Measurements from ENCODE around the gene SEMA5B.

Gene SEMA5B

DNA sequence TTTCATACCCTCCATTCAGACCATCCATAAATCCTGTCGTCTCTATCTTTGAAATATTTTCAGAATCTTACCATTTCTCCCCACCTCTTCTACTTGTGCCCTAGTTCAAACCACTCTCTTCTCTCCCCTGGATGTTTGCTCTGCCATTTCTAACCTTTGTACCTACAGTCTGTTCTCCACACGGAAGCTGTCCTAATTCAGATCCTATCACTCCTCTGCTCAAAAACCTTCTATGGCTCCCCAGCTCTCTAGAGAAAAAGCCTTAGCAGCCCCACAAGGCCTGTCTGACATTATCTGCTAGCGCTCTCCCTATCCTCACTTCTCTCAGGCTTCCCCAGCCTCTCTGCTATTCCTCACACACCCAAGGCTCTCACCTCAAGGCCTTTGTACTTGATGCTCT lies 4.5 kb upstream of the SEMA5B start:
- WGBS, 2 donors (ENCODE audit: extremely low coverage in 2 of 2, insufficient read length in 2 of 2, insufficient replicate concordance in 1 of 2), result no CpG with 5 or more reads among the region's 3 CpGs
- H2BK5ac ChIP-seq (ENCODE audit: low read length), result no peak overlapping the region
- H2BK120ac ChIP-seq (ENCODE audit: low read depth, low read length), result no peak overlapping the region
- no peak for DNase-seq (ENCODE audit: low spot score)
- no peak overlapping the region for H3K18ac ChIP-seq (ENCODE audit: low read length)
- no peak overlapping the region for H3K9ac ChIP-seq (ENCODE audit: low read depth, low read length, poor library complexity)
- H2AFZ ChIP-seq (ENCODE audit: low read length), result no peak overlapping the region
- no peak overlapping the region for H3K27ac ChIP-seq (replicated peaks; ENCODE audit: low read length)
- no peak overlapping the region for H2BK12ac ChIP-seq (ENCODE audit: low read length)
- no peak overlapping the region for H3K14ac ChIP-seq (ENCODE audit: low read length)
- H4K91ac ChIP-seq (ENCODE audit: low read depth, low read length, poor library complexity), result no peak overlapping the region
- no peak overlapping the region for H2BK15ac ChIP-seq (ENCODE audit: low read length)
- no peak overlapping the region for H2AK5ac ChIP-seq (ENCODE audit: low read depth, low read length)
- no peak overlapping the region for H4K8ac ChIP-seq (ENCODE audit: low read depth, low read length)
- H3K23ac ChIP-seq (ENCODE audit: low read depth, low read length, poor library complexity), result no peak overlapping the region
- H3K79me1 ChIP-seq (ENCODE audit: low read depth, low read length), result peaks cover under 1% of the 10 kb centered on the region
- H3K9me3 ChIP-seq (replicated peaks in 1 of 2; ENCODE audit: control insufficient read depth in 2 of 2, insufficient read depth in 1 of 2, low read depth in 1 of 2, low read length in 2 of 2), result no peaks in the 10 kb centered on the region
- H3K36me3 ChIP-seq (replicated peaks in 1 of 2; ENCODE audit: control insufficient read depth in 2 of 2, insufficient read depth in 2 of 2, low read length in 2 of 2), result no peaks in the 10 kb centered on the region
- no peaks in the 10 kb centered on the region for H3K27me3 ChIP-seq (ENCODE audit: control insufficient read depth in 3 of 3, insufficient read depth in 3 of 3, low read depth in 1 of 3, low read length in 3 of 3)
- no peak overlapping the region for H3K4me3 ChIP-seq (ENCODE audit: low read length in 2 of 2)
- H3K4me1 ChIP-seq (ENCODE audit: control insufficient read depth in 2 of 2, insufficient read depth in 1 of 2, low read depth in 1 of 2, low read length in 2 of 2), result peaks cover 17 to 28% of the 10 kb centered on the region in 2 donors
- no peak overlapping the region for H3K4me2 ChIP-seq (ENCODE audit: insufficient read depth, low read length, poor library complexity, severe bottlenecking)
- no peak overlapping the region for H3K4ac ChIP-seq (ENCODE audit: low read length)

DNA sequence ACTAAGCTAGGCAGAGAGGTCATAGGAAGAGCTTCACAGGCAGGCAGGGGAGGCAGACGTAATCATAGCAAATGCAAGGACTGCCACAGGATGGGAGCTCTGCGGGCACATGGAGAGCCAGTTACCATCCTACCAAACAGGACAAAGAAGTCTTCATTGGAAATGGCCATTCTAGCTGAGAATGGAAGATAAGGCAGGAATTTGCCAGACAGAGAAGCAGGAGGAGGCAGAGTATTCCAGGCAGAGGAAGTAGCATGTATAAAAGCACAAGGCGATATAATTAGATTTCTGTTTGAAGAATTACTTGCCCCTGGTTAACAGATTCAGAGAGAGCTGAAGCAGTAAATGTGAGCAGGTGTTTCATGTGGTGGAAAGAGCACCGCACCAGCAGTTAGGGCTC lies 3.5 kb upstream of the SEMA5B start:
- H2BK5ac ChIP-seq (ENCODE audit: low read length), result no peak overlapping the region
- H3K4ac ChIP-seq (ENCODE audit: low read length), result no peak overlapping the region
- H3K4me2 ChIP-seq (ENCODE audit: insufficient read depth, low read length, poor library complexity, severe bottlenecking), result no peak overlapping the region
- H2BK120ac ChIP-seq (ENCODE audit: low read depth, low read length), result no peak overlapping the region
- H3K14ac ChIP-seq (ENCODE audit: low read length), result no peak overlapping the region
- peak overlapping the region; percentile 82 for H2AFZ ChIP-seq (ENCODE audit: low read length)
- no CpG with 5 or more reads among the region's 4 CpGs for WGBS, 2 donors (ENCODE audit: extremely low coverage in 2 of 2, insufficient read length in 2 of 2, insufficient replicate concordance in 1 of 2)
- no peak overlapping the region for H2AK5ac ChIP-seq (ENCODE audit: low read depth, low read length)
- H3K4me3 ChIP-seq (ENCODE audit: low read length in 2 of 2), result no peak overlapping the region
- no peak overlapping the region for H3K9ac ChIP-seq (ENCODE audit: low read depth, low read length, poor library complexity)
- H3K36me3 ChIP-seq (replicated peaks in 1 of 2; ENCODE audit: control insufficient read depth in 2 of 2, insufficient read depth in 2 of 2, low read length in 2 of 2), result no peaks in the 10 kb centered on the region
- DNase-seq (ENCODE audit: low spot score), result no peak
- no peak overlapping the region for H3K18ac ChIP-seq (ENCODE audit: low read length)
- H3K27me3 ChIP-seq (ENCODE audit: control insufficient read depth in 3 of 3, insufficient read depth in 3 of 3, low read depth in 1 of 3, low read length in 3 of 3), result no peaks in the 10 kb centered on the region
- H3K9me3 ChIP-seq (replicated peaks in 1 of 2; ENCODE audit: control insufficient read depth in 2 of 2, insufficient read depth in 1 of 2, low read depth in 1 of 2, low read length in 2 of 2), result no peaks in the 10 kb centered on the region
- H3K27ac ChIP-seq (replicated peaks; ENCODE audit: low read length), result no peak overlapping the region
- H3K4me1 ChIP-seq (ENCODE audit: control insufficient read depth in 2 of 2, insufficient read depth in 1 of 2, low read depth in 1 of 2, low read length in 2 of 2), result peaks cover 17 to 28% of the 10 kb centered on the region in 2 donors
- peaks cover 3% of the 10 kb centered on the region for H3K79me1 ChIP-seq (ENCODE audit: low read depth, low read length)
- H4K91ac ChIP-seq (ENCODE audit: low read depth, low read length, poor library complexity), result no peak overlapping the region
- H2BK15ac ChIP-seq (ENCODE audit: low read length), result no peak overlapping the region
- no peak overlapping the region for H2BK12ac ChIP-seq (ENCODE audit: low read length)
- H4K8ac ChIP-seq (ENCODE audit: low read depth, low read length), result no peak overlapping the region
- no peak overlapping the region for H3K23ac ChIP-seq (ENCODE audit: low read depth, low read length, poor library complexity)

- no CpG with 5 or more reads among the region's 21 CpGs for WGBS, 2 donors (ENCODE audit: extremely low coverage in 2 of 2, insufficient read length in 2 of 2, insufficient replicate concordance in 1 of 2)
- Histone ChIP-seq H3K4me1 (ENCODE audit: control insufficient read depth in 2 of 2, insufficient read depth in 1 of 2, low read depth in 1 of 2, low read length in 2 of 2) (peaks cover 20 to 28% of the 10 kb centered on the region in 2 donors), H3K4ac (ENCODE audit: low read length) (no peak overlapping the region), H3K27me3 (ENCODE audit: control insufficient read depth in 3 of 3, insufficient read depth in 3 of 3, low read depth in 1 of 3, low read length in 3 of 3) (no peaks in the 10 kb centered on the region), H2BK5ac (ENCODE audit: low read length) (peak overlapping the region; percentile 33), H2AK5ac (ENCODE audit: low read depth, low read length) (no peak overlapping the region), H3K36me3 (replicated peaks in 1 of 2; ENCODE audit: control insufficient read depth in 2 of 2, insufficient read depth in 2 of 2, low read length in 2 of 2) (peaks cover 0 to 27% of the 10 kb centered on the region in 2 donors), H3K4me2 (ENCODE audit: insufficient read depth, low read length, poor library complexity, severe bottlenecking) (peak overlapping the region; percentile 100), H3K27ac (replicated peaks; ENCODE audit: low read length) (peak overlapping the region; percentile 14), H3K79me1 (ENCODE audit: low read depth, low read length) (peaks cover 3% of the 10 kb centered on the region), H3K18ac (ENCODE audit: low read length) (peak overlapping the region; percentile 95), H2AFZ (ENCODE audit: low read length) (peak overlapping the region; percentile 88), H3K4me3 (ENCODE audit: low read length in 2 of 2) (peak overlapping the region; percentile 73 to 93), H3K9ac (ENCODE audit: low read depth, low read length, poor library complexity) (peak overlapping the region; percentile 65), H2BK15ac (ENCODE audit: low read length) (peak overlapping the region; percentile 63), H2BK12ac (ENCODE audit: low read length) (no peak overlapping the region), H3K9me3 (replicated peaks in 1 of 2; ENCODE audit: control insufficient read depth in 2 of 2, insufficient read depth in 1 of 2, low read depth in 1 of 2, low read length in 2 of 2) (peaks cover 0 to 22% of the 10 kb centered on the region in 2 donors), H3K14ac (ENCODE audit: low read length) (peak overlapping the region; percentile 86), H4K8ac (ENCODE audit: low read depth, low read length) (no peak overlapping the region), H4K91ac (ENCODE audit: low read depth, low read length, poor library complexity) (no peak overlapping the region), H3K23ac (ENCODE audit: low read depth, low read length, poor library complexity) (no peak overlapping the region), H2BK120ac (ENCODE audit: low read depth, low read length) (no peak overlapping the region)
- peak; percentile 44 for DNase-seq (ENCODE audit: low spot score)
Observed at GRCh38 chr3:123028233-123028828, 768 bp upstream of the SEMA5B start.

DNA sequence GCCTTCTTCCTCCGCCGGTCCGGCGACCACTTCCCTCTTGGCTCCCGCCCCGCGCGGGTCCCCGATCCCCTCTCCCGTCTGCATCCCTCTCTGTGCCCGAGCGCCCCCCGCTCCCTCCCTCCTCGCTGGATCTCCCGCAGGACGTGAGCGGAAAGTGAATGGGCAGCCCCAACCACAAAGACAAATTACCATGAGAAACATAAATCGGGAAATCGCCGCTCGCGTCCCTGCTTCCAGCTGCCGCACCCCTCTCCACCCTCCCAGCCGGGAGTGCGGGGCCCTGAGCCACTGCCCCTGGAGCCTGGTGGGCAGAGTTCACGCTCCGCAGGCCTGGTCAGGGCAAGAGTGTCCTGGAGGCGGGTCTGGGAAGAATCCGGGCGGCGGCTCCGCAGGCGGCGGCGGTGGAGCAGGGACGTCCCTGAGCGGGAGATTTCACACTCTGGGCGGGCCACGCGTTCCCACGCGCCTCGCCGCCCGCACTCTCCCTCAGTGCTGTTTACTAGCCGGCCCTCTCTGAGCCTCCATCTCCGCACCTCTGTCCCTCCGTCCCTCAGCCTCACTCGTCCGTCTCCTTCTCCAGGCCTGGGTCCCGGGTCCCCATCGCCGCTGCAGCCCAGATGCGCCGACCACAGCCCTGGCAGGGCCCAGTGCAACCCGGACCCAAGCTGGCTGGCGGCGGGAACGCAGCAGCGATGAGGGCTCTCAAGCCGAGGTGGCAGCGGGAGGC lies 835 bp downstream of the SEMA5B start:
- peak overlapping the region; percentile 100 for H3K4me2 ChIP-seq (ENCODE audit: insufficient read depth, low read length, poor library complexity, severe bottlenecking)
- H2BK12ac ChIP-seq (ENCODE audit: low read length), result peak overlapping the region; percentile 63
- H4K91ac ChIP-seq (ENCODE audit: low read depth, low read length, poor library complexity), result peak overlapping the region; percentile 26
- H3K18ac ChIP-seq (ENCODE audit: low read length), result peak overlapping the region; percentile 96
- peaks cover 0 to 43% of the 10 kb centered on the region in 2 donors for H3K36me3 ChIP-seq (replicated peaks in 1 of 2; ENCODE audit: control insufficient read depth in 2 of 2, insufficient read depth in 2 of 2, low read length in 2 of 2)
- H2BK5ac ChIP-seq (ENCODE audit: low read length), result peak overlapping the region; percentile 31
- H4K8ac ChIP-seq (ENCODE audit: low read depth, low read length), result no peak overlapping the region
- H2AFZ ChIP-seq (ENCODE audit: low read length), result peak overlapping the region; percentile 88
- peak overlapping the region; percentile 82 for H3K23ac ChIP-seq (ENCODE audit: low read depth, low read length, poor library complexity)
- H3K79me1 ChIP-seq (ENCODE audit: low read depth, low read length), result peaks cover 3% of the 10 kb centered on the region
- H2AK5ac ChIP-seq (ENCODE audit: low read depth, low read length), result peak overlapping the region; percentile 25
- H3K4me3 ChIP-seq (ENCODE audit: low read length in 2 of 2), result peak overlapping the region; percentile 87 to 93
- no CpG with 5 or more reads among the region's 62 CpGs for WGBS, 2 donors (ENCODE audit: extremely low coverage in 2 of 2, insufficient read length in 2 of 2, insufficient replicate concordance in 1 of 2)
- H3K4ac ChIP-seq (ENCODE audit: low read length), result no peak overlapping the region
- DNase-seq (ENCODE audit: low spot score), result peak; percentile 44
- H3K14ac ChIP-seq (ENCODE audit: low read length), result peak overlapping the region; percentile 85
- H3K27me3 ChIP-seq (ENCODE audit: control insufficient read depth in 3 of 3, insufficient read depth in 3 of 3, low read depth in 1 of 3, low read length in 3 of 3), result no peaks in the 10 kb centered on the region
- H2BK120ac ChIP-seq (ENCODE audit: low read depth, low read length), result peak overlapping the region; percentile 27
- peak overlapping the region; percentile 95 for H3K9ac ChIP-seq (ENCODE audit: low read depth, low read length, poor library complexity)
- H2BK15ac ChIP-seq (ENCODE audit: low read length), result peak overlapping the region; percentile 68
- H3K4me1 ChIP-seq (ENCODE audit: control insufficient read depth in 2 of 2, insufficient read depth in 1 of 2, low read depth in 1 of 2, low read length in 2 of 2), result peaks cover 27 to 30% of the 10 kb centered on the region in 2 donors
- H3K27ac ChIP-seq (replicated peaks; ENCODE audit: low read length), result no peak overlapping the region
- peaks cover 0 to 38% of the 10 kb centered on the region in 2 donors for H3K9me3 ChIP-seq (replicated peaks in 1 of 2; ENCODE audit: control insufficient read depth in 2 of 2, insufficient read depth in 1 of 2, low read depth in 1 of 2, low read length in 2 of 2)

All from neuronal stem cell (in vitro differentiated cells).